NCI-H187 treated with DMSO at 0.1 percent for 48 hours (cell line): ENCODE data around the gene XAGE5.
"Not testable (repeated sequence)": the region's sequence is repeated elsewhere in the genome, so short reads cannot be mapped to it uniquely, and the experiment has no call there.

Experiments used
- DNase-seq: peaks from one replicate; lab custom pipeline; 2025; lab: John Stamatoyannopoulos, UW

XAGE5 gene, protein sequence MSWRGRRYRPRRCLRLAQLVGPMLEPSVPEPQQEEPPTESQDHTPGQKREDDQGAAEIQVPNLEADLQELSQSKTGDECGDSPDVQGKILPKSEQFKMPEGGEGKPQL

DNA sequence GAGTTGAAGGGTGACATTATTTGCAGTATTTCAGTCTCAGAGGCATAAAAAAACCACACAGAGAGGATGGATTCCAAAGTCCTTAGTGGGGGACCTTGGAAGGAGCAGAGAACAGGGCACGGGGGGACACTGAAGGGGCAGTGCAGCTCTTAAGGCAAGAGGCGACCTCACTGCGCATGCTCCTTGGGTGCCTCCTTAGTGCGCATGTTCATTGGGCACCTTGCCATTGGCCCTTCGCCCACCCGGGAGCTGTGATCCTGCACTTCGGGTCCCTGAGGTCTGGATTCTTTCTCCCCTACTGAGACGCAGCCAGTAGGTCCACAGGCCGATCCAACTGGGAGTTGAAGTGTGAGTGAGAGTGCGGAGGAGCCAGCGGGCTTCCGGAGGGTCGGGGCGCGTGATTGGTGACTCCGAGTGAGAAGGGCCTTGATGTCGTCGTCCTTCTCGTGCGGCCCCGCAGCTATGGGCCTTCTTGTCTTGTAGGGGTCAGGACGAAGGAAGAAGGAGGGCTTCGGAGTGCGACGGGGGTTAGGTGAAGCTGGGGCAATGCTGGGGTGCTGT lies at the start of gene XAGE5:
TSS of gene XAGE5 (plus strand) at position 223 of the 561 bp plus-strand sequence. CDS start 1,280 bp downstream, outside the sequence.
- DNase-seq: no peak

GRCh38 chrX:52765983-52766382 lies 45.1 kb upstream of the XAGE5 start:
- DNase-seq: not testable (repeated sequence)

DNA sequence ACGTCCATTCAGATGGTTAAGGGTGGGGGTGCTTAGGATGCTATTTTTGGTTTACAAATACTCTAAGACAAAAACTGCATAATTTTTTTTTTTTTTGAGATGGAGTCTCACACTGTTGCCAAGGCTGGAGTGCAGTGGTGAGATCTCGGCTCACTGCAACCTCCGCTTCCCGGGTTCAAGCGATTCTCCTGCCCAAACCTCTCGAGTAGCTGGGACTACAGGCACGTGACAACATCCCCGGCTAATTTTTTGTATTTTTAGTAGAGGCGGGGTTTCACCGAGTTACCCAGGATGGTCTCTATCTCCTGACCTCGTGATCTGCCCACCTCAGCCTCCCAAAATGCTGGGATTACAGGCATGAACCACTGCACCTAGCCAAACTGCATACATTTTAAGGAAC lies 37.6 kb upstream of the XAGE5 start:
- not testable (repeated sequence) for DNase-seq

- not testable (repeated sequence) for DNase-seq
Measured at GRCh38 chrX:52797327-52797726, 13.8 kb upstream of the XAGE5 start, which contains the start of gene SPANXN5. Gene SPANXN5 (minus strand): TSS chrX:52797427. CDS start chrX:52797348, 79 bp downstream.

- not testable (repeated sequence) for DNase-seq
Measured at GRCh38 chrX:52804876-52805275, 6.2 kb upstream of the XAGE5 start.

GRCh38 chrX:52819788-52820187 lies 8.7 kb downstream of the XAGE5 start:
- DNase-seq: no peak

GRCh38 chrX:52821079-52821760 lies 10.1 kb downstream of the XAGE5 start:
- DNase-seq: no peak

- no peak for DNase-seq
Measured at GRCh38 chrX:52824608-52825007, 13.5 kb downstream of the XAGE5 start.

GRCh38 chrX:52830551-52830950 lies 19.5 kb downstream of the XAGE5 start:
- DNase-seq: no peak

DNA sequence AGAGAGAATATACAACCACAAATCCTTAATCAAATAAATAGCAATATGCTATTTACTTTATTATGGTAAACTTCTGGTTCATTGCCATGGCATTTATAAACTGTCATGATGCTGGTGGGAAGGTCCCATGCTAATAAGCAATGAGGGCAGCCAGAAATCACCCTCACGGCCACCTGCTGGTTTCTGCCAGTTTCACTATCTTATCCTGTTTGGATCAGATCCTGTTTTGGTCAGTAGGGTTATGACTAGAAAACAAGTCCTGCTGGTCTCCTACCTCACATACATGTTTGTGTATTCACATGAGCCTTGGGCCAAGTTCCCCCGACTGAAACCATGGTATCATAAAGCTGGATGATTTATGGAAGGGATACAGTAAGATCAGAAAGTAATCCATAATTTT lies 28.1 kb downstream of the XAGE5 start:
- DNase-seq: no peak

GRCh38 chrX:52843619-52844018 lies 32.5 kb downstream of the XAGE5 start:
- not testable (repeated sequence) for DNase-seq

GRCh38 chrX:52852110-52852860 lies 41.2 kb downstream of the XAGE5 start:
- no peak for DNase-seq

- DNase-seq: not testable (repeated sequence)
Measured at GRCh38 chrX:52856991-52857525, 46.0 kb downstream of the XAGE5 start.

DNA sequence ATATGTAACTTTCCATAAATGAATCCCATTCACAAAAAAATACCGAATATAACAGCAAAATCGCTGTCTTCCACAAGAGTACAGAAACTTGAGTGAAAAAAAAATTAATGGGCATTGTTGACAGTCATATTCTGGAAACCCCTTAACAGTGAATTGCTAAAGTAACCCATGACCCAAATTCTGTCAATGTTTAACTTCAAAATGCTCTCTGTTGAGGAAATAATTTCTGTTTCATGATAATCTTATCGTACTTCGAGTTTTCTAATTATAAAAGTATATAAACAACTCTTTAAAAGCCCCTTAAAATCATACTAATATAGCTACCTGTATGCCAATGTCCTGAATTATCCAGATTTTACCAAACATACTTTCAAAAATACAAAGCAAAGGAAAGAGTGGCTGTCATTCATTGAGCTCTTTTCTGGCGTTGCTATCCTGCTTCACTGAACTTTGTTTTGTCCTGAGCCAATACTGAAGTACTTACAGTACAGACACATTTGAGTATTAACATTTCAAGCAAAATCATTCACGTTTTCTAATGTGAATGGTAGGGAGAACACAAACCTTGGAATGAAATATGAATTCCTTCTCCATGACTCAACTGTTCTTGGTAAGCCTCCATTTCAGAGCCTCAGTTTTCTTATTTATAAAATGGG lies 54.4 kb downstream of the XAGE5 start:
- DNase-seq: no peak
